Liver (tissue), 9 donors: ENCODE measurements around the gene CLEC4G. TPM values are rescaled to one million over a fixed set of nuclear protein-coding genes. Genes with fewer than 3 reads are reported as not detected.

ENCODE experiments used
- DNase-seq: peaks from one replicate; pipeline ENCODE4 v3.0.0-alpha.2; 2017; ENCODE audit warnings: low spot score
- H3K27ac ChIP-seq, 2 donors: one replicate each; pipeline ENCODE4 v1.7.0; 2013; ENCODE audit warnings: inconsistent platforms in 2 of 2, low read length in 2 of 2, control low read depth in 1 of 2, low read depth in 1 of 2, mild to moderate bottlenecking in 1 of 2
- H3K27me3 ChIP-seq, 4 donors: one replicate each; pipeline versions ENCODE4 v1.6.1 to v1.7.0; 2013; ENCODE audit warnings: low read length in 3 of 4, inconsistent platforms in 1 of 4, mild to moderate bottlenecking in 1 of 4, moderate library complexity in 1 of 4; ENCODE audit not compliant: control insufficient read depth in 4 of 4, insufficient read depth in 4 of 4
- H3K36me3 ChIP-seq, 4 donors: one replicate each; pipeline versions ENCODE4 v1.6.1 to v1.7.0; 2013; ENCODE audit warnings: low read length in 3 of 4, mild to moderate bottlenecking in 3 of 4, low read depth in 1 of 4, moderate library complexity in 1 of 4; ENCODE audit not compliant: control insufficient read depth in 4 of 4, insufficient read depth in 3 of 4
- H3K4me1 ChIP-seq, 4 donors: one replicate each; pipeline versions ENCODE4 v1.6.1 to v1.7.0; 2013; ENCODE audit warnings: low read length in 3 of 4, mild to moderate bottlenecking in 3 of 4, moderate library complexity in 1 of 4; ENCODE audit not compliant: control insufficient read depth in 4 of 4, insufficient read depth in 4 of 4
- H3K4me3 ChIP-seq, 3 donors: one replicate each; pipeline versions ENCODE4 v1.6.1 to v1.7.0; 2013; ENCODE audit warnings: low read length in 3 of 3, control low read depth in 1 of 3, low read depth in 1 of 3, mild to moderate bottlenecking in 1 of 3
- H3K9ac ChIP-seq, 2 donors: one replicate each; pipeline ENCODE4 v1.7.0; 2013; ENCODE audit warnings: low read length in 2 of 2, mild to moderate bottlenecking in 2 of 2, moderate library complexity in 2 of 2, control low read depth in 1 of 2, low read depth in 1 of 2
- H3K9me3 ChIP-seq, 4 donors: one replicate each; pipeline versions ENCODE4 v1.6.1 to v1.7.0; 2013; ENCODE audit warnings: low read length in 3 of 4; ENCODE audit not compliant: control insufficient read depth in 4 of 4
- ATF3 ChIP-seq: IDR thresholded peaks from 2 replicates; pipeline ENCODE4 v1.6.1; 2016; ENCODE audit warnings: antibody characterized with exemption
- CTCF ChIP-seq: fragments of 150-350 bp; IDR thresholded peaks from 2 replicates; pipeline ENCODE4 v1.5.1; 2017; ENCODE audit warnings: improper control_type of control experiment, low read depth, low read length; ENCODE audit not compliant: missing input control
- EGR1 ChIP-seq, 2 donors: IDR thresholded peaks; 2 replicates each; pipeline ENCODE4 v1.6.1; 2016 to 2018; ENCODE audit warnings: antibody characterized with exemption in 2 of 2, low read depth in 2 of 2
- HNF4G ChIP-seq: IDR thresholded peaks from 2 replicates; pipeline ENCODE4 v1.6.1; 2016; ENCODE audit warnings: antibody characterized with exemption
- MAX ChIP-seq: IDR thresholded peaks from 2 replicates; pipeline ENCODE4 v1.6.1; 2016; ENCODE audit warnings: antibody characterized with exemption
- RAD21 ChIP-seq, 2 donors: IDR thresholded peaks; 2 replicates each; pipeline ENCODE4 v1.6.1; 2016; ENCODE audit warnings: antibody characterized with exemption in 2 of 2, mild to moderate bottlenecking in 2 of 2
- REST ChIP-seq: IDR thresholded peaks from 2 replicates; pipeline ENCODE4 v1.6.1; 2016; ENCODE audit warnings: antibody characterized with exemption, mild to moderate bottlenecking
- RXRA ChIP-seq, 2 donors: IDR thresholded peaks; 2 replicates each; pipeline ENCODE4 v1.6.1; 2017 to 2018; ENCODE audit warnings: antibody characterized with exemption in 2 of 2, mild to moderate bottlenecking in 1 of 2
- SP1 ChIP-seq: IDR thresholded peaks from 2 replicates; pipeline ENCODE4 v1.6.1; 2018; ENCODE audit warnings: antibody characterized with exemption, mild to moderate bottlenecking
- TAF1 ChIP-seq: conservative IDR thresholded peaks from 2 replicates; pipeline ENCODE4 v1.6.1; 2016; ENCODE audit warnings: antibody characterized with exemption, mild to moderate bottlenecking
- ZBTB33 ChIP-seq: IDR thresholded peaks from 2 replicates; pipeline ENCODE4 v1.6.1; 2016; ENCODE audit warnings: antibody characterized with exemption
- WGBS: extraction: QIAGEN DNeasy Blood & Tissue Kit; methylation state at CpG from one replicate; pipeline ENCODE4 v1.1.7; 2013; 5-methylcytosine and 5-hydroxymethylcytosine counted together
- polyA plus RNA-seq, 2 donors: library from polyadenylated mRNA; stranded (reverse) in 1 of 2; unstranded in 1 of 2; fragments of 200-250 nt in 1 of 2; fragments of >200 nt in 1 of 2; fragmentation: Nextera tagmentation in 1 of 2; extraction: Ambion mirVana in 1 of 2; gene quantifications; one replicate each; pipeline versions ENCODE4 v1.2.1 to v1.2.3, GENCODE V29; 2013 to 2015
- total RNA-seq, 2 donors: library from RNA; depleted of rRNA; stranded (reverse); fragments of >200 nt; gene quantifications; one replicate each; pipeline ENCODE4 v1.2.3, GENCODE V29; 2014
- donor health status: healthy.
- donor health status: healthy.
- donor health status: healthy.
- donor health status: healthy.
- donor health status: healthy.

Gene CLEC4G
- total and polyA plus RNA-seq, 4 donors: 7.7 to 69.0 (median 45.6) TPM

- TF ChIP-seq ZBTB33 (no peak), MAX (no peak), TAF1 (no peak), ATF3 (no peak)
These were observed 49.6 kb downstream of the CLEC4G start (continued) for GRCh38 chr19:7682175-7682855.

- Histone ChIP-seq H3K9me3 (no peaks in the 10 kb centered on the region), H3K27ac (peak overlapping the region; percentile 84 to 91), H3K36me3 (peaks cover 0 to 6% (median 0%) of the 10 kb centered on the region in 4 donors), H3K4me3 (peak overlapping the region; percentile 80 to 97 (median 93)), H3K27me3 (no peaks in the 10 kb centered on the region), H3K4me1 (peaks cover 0 to 25% (median 13%) of the 10 kb centered on the region in 4 donors), H3K9ac (peak overlapping the region; percentile 45 to 92)
- WGBS: 14% methylated on average over 43 of the region's 43 CpGs
- TF ChIP-seq MAX (no peak), RXRA (IDR thresholded peaks at IDR 0.05) (peak in 1 of 2 donors; percentile 29), ATF3 (no peak), SP1 (peak; percentile 27), EGR1 (IDR thresholded peaks at IDR 0.05; ENCODE audit: low read depth in 2 of 2) (no peak), REST (no peak), TAF1 (no peak), CTCF (peak; percentile 49), RAD21 (IDR thresholded peaks at IDR 0.05) (peak; percentile 69 to 81), HNF4G (no peak)
- peak; percentile 71 for DNase-seq
These were observed 50.4 kb downstream of the CLEC4G start for GRCh38 chr19:7681340-7682174.
